GF-D8 (cell line): ENCODE measurements around the gene ZNF653.

Experiments used
- DNase-seq: peaks from one replicate; lab custom pipeline; 2025; lab: John Stamatoyannopoulos, UW

The ZNF653 gene, protein sequence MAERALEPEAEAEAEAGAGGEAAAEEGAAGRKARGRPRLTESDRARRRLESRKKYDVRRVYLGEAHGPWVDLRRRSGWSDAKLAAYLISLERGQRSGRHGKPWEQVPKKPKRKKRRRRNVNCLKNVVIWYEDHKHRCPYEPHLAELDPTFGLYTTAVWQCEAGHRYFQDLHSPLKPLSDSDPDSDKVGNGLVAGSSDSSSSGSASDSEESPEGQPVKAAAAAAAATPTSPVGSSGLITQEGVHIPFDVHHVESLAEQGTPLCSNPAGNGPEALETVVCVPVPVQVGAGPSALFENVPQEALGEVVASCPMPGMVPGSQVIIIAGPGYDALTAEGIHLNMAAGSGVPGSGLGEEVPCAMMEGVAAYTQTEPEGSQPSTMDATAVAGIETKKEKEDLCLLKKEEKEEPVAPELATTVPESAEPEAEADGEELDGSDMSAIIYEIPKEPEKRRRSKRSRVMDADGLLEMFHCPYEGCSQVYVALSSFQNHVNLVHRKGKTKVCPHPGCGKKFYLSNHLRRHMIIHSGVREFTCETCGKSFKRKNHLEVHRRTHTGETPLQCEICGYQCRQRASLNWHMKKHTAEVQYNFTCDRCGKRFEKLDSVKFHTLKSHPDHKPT

DNA sequence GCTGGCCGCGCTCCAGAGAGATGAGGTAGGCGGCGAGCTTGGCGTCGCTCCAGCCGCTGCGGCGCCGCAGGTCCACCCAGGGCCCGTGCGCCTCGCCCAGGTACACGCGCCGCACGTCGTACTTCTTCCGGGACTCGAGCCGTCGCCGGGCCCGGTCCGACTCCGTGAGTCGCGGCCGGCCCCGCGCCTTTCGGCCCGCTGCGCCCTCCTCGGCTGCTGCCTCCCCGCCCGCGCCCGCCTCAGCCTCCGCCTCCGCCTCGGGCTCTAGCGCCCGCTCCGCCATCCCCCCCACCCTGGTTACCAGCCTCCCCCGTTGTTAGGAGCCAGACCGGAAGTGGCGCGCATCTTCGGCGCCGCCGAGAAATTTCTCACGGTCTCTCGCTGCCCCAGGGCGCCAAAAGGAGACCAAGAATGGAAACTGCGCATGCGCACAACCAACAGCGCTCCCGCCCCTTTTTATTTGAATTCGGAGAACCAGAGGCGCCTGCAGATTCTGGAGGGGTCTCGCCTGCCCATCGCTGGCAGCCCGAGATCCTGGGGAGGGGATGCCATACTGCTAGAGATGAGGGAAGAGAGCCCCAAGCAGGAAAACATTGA, at the start of gene ZNF653:
Gene ZNF653, minus strand, starts transcription at position 336 of the 597 bp plus-strand sequence. Its CDS starts 53 bp downstream, at position 283.
- peak; percentile 80 for DNase-seq

DNA sequence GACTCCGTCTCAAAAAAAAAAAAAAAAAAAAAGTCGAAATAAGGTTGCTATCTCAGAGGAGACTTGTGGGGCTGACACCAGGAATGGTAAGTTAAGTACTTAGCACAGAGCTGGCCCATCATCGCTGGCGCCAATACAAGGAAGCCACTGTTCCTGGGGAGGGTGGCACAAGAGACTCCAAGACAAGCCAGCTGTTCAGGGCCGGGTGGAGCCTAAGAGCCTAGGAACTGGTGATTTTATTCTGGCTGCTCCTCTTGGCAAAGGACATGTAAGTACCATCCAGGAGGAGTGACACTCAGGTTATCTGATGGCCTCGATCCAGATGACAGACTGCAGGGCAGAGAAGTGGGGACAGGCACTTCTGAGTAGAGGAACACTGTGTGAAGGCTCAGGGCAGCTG, 49.6 kb upstream of the ZNF653 start:
- DNase-seq: no peak

DNA sequence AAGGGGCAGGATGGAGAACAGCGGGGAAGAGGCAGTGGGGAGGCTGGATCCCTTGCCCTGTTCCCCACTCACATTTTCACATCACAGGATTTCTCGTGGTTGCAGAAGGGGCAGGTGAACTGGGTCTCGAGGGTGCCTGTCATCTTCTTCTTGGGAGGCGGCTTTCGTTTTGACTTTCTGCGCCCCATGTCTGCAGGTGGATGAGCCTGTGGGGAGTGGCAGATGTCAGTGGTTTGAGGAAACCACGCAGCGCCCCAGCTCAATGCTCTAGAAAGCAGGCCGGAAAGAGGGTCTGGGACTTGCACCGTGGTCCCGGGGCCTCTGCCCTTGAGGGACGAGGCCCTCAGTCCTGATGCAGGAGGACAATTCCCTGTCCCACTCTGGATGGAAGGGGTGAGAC, 48.5 kb upstream of the ZNF653 start:
- no peak for DNase-seq

DNA sequence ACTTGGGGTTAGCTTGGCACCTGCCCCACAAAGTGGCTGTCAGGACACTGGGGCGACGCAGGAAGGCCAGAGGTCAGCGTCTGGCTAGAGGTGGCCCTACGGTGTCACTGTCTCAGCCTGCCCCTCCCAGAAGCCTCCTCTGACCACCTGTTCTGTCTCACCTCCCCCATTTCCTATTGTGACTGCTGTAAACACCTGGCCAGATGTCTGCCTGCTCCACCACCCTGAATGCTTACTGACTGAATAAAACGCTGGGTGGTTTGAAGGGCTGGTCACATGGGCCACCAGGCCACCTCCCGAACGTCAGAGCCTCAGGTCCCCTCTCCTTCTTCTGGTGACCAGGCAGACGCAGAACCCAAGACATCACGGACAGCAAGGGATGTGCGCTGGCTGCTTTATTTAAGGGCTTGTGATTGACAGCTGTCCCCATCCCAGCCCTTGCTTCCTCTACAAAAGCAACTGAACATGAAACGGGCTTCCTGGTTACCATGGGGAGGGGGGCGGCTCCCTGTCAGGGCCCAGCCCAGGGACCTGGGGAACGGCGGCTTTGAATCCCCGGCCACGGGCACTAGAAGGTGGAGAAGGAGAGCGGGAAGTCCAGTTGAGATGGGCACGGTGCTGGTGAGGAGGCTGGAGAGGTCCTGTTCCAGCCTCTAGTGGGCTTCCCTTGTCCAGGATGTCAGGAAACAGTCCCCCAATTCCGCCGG, 47.2 kb upstream of the ZNF653 start:
- DNase-seq: no peak

DNA sequence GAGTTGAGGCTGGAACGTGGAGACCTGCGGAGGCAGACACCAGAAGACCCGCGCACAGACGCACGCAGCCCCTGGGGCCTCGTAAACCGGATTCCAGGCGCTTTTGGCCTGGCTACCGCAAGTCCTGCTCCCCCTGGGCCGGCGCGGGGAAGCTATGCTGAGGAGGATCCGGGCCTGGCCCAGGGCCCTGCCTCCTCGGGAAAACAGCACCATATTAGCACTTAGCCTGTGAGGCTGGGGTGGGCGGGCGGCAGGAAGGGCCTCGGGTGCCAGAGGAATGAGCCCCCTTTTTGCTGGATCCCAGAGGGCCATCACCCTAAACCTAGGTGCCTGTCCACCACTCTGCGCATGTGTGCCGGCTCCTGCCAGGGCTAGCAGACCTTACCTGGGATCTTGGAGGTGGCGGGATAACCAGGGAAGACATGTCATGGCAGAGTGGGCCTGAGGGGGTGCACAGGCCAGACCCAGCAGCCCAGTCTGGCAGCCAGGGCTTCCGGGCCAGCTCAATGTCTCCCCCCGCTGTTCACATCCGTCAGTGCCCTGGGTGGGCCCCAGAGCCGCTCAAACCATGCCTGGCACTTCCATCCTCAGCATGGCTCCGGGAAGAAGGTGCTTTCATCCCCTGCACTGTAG, 46.1 kb upstream of the ZNF653 start:
- DNase-seq: no peak

DNA sequence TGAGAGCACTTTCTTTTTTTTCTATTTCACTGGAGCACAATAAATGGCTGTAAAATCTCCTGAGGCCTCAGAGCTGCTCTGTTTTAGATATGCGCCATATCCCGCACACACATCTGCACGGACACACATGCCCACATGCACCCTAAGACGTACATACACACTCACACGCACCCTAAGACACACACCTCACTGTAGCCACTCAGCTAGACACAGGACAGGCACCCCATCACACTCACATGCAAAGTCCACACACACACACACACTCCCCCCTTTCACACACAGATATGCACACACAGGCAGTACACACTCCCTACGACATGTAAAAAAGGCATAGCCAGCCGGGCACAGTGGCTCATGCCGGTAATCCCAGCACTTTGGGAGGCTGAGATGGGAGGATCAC, 44.6 kb upstream of the ZNF653 start:
- no peak for DNase-seq

DNA sequence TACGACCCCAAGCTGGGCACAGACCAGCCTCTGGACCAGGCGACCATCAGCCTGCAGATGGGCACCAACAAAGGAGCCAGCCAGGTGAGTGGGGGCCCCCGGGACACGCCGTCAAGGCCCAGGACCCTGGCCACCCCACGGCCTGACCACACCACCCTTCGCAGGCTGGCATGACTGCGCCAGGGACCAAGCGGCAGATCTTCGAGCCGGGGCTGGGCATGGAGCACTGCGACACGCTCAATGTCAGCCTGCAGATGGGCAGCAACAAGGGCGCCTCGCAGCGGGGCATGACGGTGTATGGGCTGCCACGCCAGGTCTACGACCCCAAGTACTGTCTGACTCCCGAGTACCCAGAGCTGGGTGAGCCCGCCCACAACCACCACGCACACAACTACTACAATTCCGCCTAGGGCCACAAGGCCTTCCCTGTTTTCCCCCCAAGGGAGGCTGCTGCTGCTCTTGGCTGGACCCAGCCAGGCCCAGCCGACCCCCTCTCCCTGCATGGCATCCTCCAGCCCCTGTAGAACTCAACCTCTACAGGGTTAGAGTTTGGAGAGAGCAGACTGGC, 43.8 kb upstream of the ZNF653 start:
- DNase-seq: no peak

DNA sequence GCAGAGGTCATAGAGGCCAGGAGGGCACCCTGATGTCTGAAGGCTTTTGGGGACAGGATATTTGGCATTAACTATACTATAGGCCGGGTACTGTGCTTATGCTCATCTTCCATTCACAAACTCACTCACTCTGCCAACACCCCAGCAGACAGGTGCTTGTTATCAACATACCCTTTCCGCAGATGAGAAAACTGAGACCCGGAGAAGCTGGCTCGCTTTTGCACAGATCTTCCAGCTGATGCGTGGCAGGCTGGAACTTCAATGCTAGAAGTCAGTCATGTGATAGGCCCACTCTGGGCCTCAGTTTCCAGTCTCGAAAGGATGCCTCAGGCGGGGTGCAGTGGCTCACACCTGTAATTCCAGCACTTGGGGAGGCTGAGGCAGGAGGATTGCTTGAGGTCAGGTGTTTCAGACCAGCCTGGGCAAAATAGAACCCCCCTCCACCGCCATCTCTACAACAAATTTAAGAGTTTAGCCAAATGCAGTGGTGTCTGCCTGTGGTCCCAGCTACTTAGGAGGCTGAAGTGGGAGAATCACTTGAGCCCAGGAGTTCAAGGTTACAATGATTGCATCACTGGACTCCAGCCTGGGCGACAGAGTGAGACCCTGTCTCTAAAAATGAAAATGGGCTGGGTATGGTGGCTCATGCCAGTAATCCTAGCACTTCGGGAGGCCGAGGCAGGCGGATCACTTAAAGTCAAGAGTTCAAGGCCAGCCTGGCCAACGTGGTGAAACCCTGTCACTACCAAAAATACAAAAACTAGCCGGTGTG, 42.5 kb upstream of the ZNF653 start:
- DNase-seq: no peak

DNA sequence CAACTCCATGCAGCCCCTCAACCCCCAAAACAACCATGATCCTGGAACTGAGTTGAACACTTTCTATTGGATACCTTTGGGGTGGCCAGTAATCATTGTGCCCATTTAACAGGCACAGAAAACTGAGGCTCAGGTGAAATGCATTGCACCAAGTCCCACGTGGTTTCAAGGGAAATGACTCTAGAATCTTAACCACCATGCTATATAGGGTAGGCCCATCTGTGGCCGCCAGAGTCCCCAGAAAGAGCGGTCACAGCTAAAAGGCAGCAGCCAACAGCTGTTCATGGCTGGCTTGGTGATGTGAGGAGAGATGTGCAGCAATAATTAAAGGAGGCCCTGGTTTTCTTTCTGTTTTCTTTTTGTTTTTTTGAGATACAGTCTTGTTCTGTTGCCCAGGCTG, 35.6 kb upstream of the ZNF653 start:
- no peak for DNase-seq

DNA sequence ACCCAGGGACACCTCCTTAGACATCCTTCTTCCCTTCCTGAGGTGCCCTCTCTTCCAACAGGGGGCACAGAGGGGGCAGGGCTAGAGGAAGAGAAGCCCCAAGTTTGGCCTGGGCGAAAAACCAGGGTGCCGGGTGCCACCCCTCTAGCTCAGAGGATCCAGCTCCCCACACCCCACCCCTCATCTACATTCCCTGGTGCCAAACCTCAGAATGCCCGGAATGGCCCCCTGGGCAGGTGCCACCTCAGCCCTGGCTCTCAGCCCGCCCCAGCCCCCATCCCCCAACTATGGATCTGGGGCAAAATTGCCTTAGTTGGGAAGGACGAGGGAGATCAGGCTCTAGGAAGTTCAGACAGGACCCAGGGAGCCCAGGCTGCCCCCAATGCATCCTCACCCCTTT, 35.0 kb upstream of the ZNF653 start:
- no peak for DNase-seq

DNA sequence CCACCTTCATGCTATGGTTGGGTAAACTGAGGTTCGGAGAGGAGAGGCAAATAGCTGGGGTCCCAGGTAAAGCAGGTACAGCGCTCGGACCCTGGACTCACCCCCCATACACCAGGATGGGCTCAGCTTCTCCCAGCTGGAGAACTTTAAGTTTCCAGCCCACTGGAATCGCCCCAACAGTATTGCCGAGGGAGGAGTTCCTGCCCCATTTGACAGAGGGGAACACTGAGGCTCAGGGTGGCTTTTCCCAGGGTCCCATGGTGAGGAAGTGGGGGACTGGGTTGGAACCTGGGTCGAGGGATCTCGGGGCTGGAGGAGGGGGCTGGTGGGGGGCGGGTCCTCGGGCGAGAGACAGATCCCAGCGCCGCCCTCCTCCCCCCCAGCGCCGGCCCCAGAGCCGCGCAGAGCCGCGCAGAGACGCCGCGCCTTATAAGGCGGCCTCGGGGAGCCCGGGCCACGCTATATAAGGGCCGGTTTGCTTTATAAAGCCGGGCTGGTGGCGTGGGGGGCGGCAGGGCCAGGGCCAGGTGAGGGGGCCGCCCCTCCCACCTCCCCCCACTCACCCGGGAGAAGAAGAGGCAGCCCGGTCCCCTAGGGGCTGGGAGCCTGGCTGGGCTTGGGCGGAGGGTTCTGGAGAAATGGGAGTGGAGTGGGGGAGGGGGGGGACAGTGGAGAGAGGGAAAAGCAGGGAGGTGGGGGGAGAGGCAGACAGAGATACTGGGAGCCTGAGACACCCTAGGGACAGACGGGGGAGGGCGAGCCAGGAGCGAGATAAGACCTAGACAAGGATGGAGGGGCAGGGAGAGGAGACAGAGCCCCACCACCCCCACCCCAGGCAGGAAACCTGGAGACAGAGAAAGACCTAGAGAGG, 34.1 kb upstream of the ZNF653 start:
- no peak for DNase-seq

DNA sequence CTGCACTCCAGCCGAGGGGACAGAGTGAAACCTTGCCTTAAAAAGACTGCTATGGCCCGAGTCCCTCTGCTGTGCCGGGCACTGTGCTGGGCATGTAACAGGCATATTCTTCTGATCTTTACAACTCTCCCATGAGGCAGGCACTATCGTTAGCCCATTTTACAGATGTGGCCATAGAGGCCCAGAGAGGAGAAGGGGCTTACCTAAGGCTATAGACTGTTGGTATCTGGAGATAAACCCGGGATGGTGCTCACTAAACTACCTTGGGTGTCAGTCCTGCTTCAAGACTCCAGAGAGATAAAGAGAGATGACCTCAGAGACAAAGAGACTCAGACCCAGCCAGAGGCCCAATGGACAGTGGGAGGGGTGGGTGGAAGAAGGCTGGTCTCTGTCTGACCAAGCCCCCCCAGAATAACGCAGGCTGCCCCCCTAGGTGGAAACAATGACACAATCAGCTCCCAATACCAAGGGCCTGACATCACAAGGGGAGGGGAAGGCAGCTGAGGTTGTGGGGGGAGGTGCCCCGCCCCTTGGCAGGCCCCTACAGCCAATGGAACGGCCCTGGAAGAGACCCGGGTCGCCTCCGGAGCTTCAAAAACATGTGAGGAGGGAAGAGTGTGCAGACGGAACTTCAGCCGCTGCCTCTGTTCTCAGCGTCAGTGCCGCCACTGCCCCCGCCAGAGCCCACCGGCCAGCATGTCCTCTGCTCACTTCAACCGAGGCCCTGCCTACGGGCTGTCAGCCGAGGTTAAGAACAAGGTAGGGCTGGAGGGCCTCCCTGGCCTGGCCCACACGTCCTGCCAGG, 32.8 kb upstream of the ZNF653 start, which contains the start of gene CNN1:
Gene CNN1, plus strand, starts transcription at position 620 of the 805 bp plus-strand sequence. Its CDS starts 77 bp downstream, at position 697.
- DNase-seq: no peak

DNA sequence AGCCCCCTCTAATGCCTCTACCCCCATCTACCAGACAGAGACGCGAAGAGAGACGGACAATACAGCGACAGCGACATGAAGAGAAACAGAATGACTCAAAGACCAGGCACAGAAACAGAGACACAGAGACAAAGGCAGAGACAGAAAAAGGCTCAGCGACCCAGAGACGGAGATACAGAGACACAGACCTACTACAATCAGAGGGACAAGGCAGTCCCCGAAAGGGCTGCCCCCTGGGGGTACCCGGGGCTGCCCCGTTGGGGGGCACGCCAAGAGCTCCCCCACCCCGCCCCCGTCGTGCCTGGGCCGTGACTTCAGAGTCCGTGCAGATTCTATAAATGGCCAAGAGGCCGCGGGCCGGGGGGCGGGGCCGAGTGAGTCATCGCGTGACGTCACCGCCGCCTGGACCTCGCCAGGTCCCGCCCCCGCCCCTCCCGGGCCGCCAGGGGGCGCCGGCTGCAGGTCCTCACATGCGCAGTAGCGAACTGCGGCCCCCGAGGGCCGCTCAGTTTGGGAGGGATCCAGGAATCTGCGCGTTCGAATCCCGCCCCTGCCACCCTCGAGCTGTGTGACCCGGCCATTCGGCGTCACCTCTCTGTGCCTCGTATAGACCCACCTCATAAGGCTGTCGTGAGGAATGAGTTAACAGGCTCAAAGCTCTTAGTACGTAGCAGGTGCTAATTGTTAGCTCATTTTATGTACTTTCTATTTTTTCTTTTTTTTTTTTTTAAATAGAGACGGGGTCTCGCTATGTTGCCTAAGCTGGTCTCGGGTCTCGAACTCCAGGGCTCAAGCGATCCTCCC, 30.4 kb upstream of the ZNF653 start:
- no peak for DNase-seq

DNA sequence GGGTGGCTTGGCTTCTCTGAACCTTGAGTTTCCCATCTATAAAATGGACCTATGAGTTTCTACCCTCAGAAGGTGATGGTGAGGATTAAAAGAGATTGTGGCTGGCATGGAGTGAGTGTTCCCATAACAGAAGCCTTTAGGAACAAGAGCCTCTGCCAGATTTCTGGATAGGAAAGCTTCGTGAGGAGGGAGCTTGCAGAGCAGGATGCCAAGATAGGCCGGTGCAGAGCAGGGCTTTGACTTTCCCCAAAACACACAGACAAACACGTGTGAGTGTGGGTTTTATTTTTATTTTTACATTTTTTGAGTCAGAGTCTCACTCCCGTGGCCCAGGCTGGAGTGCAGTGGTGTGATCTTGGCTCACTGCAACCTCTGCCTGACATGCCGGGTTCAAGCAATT, 29.3 kb upstream of the ZNF653 start:
- DNase-seq: no peak

DNA sequence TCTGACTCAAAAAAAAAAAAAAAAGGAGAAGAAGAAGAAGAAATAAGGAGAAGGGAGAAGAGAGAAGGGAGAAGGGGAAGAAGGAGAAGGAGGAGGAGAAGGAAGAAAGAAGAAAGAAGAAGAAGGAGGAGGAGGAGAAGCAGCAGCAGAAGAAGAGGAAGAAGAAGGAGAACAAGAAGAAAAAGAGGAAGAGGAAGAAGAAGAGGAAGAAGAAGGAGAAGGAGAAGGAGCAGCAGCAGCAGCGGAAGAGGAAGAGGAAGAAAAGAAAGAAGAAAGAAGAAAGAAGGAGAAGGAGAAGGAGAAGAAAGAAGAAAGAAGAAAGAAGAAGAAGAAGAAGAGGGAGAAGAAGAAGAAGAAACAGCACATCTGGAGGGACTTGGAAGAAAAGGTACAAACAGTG, 28.9 kb upstream of the ZNF653 start:
- DNase-seq: no peak

DNA sequence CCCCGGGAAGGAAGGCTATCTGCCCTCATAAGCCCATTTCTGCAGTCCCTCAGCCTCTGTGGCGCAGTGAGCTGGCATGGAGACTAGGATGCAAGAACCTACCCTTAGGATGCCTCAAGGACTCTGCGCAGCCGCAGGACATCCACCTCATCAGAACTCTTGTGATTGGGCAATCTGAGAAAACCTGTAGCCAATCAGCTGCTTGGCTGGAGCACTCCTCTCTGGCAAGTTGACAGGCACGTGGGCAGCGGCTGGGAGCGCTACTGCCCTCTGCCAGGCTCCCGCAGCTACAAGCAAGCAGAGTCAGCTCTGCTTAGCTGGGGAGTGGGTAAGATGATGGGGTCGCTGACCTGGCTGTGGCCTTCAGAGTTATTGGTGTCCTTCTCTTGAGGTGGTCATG, 24.8 kb upstream of the ZNF653 start:
- DNase-seq: peak; percentile 53

DNA sequence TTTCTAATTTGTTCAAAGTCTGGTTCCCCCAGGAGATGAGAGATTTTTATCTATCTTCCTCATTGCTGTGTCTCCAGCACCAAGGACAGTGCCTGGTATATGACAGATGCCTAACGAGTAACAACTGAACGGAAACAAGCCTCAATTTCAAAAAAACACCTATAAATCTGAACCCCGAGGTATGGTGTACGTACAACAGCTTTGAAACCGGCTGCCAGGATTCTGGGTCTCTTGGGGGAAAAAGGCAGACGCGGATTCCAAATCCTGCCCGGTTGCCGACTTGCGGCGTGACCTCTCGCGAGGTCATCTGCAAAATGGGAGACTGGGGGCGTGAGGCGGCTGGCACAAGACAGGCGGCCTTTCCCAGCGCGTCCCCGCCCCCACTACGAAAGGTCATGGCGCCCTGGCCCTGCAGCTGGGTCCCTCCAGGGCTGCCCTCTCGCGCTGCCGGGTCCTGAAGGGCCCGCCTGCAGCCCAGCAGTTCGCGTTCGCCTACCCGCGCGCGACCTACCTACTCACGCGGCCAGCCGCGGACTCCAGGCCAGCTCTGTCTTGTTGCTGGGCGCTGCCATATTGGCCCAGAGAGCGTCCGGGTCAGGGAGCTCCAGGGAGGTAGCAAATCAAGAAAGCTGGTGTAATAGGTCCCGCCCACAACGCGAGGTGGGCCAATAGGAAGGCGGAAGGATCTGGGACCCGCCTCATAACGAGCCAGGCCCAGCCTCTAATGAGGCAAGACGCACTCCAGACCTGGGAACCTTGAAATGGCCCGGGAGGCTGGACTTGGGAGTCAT, 23.1 kb upstream of the ZNF653 start, which contains the start of gene ECSIT:
Gene ECSIT, minus strand, starts transcription at position 584 of the 791 bp plus-strand sequence. CDS start 9,964 bp downstream, outside the sequence.
- DNase-seq: peak; percentile 86
